IMR-90 (cell line): ENCODE measurements around the gene DMXL2. TPM values are rescaled to one million over a fixed set of nuclear protein-coding genes. Genes with fewer than 3 reads are reported as not detected.

Source experiments
- ATAC-seq: fragments of 200-7000 bp; cut with Tn5 transposase; 2 replicates; pipeline ENCODE4 v1.9.1; 2020; ENCODE audit warnings: low read depth, mild to moderate bottlenecking, moderate library complexity
- BruUV-seq: library from RNA; stranded (reverse); fragments of 400-500 nt; replicated peaks from 2 replicates; lab custom pipeline; 2021; lab: Mats Ljungman, UMichigan
- CTCF ChIA-PET: fragments of 300-600 bp; formaldehyde crosslinking; extraction: SDS; loops from one replicate; lab custom pipeline; 2021; ENCODE audit warnings: antibody characterized with exemption; lab: Yijun Ruan, JAX
- POLR2A ChIA-PET: fragments of 300-600 bp; sonication (Branson Sonifier 250); formaldehyde crosslinking; loops from one replicate; lab custom pipeline; 2022; ENCODE audit warnings: antibody characterized with exemption; ENCODE audit not compliant: unreplicated experiment; lab: Charles Lee
- DNase-seq: peaks from one replicate; pipeline ENCODE4 v3.0.0; 2013
- H2AFZ ChIP-seq: replicated peaks from 2 replicates; pipeline ENCODE3; 2013; ENCODE audit warnings: low read length, mild to moderate bottlenecking; ENCODE audit not compliant: poor library complexity
- H2AK5ac ChIP-seq: 2 replicates; pipeline ENCODE4 v1.6.1; 2013; ENCODE audit warnings: low read depth, low read length, inconsistent platforms
- H2AK9ac ChIP-seq: replicated peaks from 2 replicates; pipeline ENCODE3; 2013; ENCODE audit warnings: mild to moderate bottlenecking, low read depth, low read length, moderate library complexity; ENCODE audit not compliant: poor library complexity
- H2BK120ac ChIP-seq: 2 replicates; pipeline ENCODE4 v1.6.1; 2013; ENCODE audit warnings: low read depth, low read length, inconsistent platforms
- H2BK15ac ChIP-seq: 3 replicates; pipeline ENCODE4 v1.6.1; 2013; ENCODE audit warnings: low read depth, low read length, inconsistent platforms
- H2BK20ac ChIP-seq: 2 replicates; pipeline ENCODE4 v1.6.1; 2013; ENCODE audit warnings: low read depth, mild to moderate bottlenecking, inconsistent platforms, low read length, moderate library complexity
- H2BK5ac ChIP-seq: 2 replicates; pipeline ENCODE4 v1.6.1; 2013; ENCODE audit warnings: mild to moderate bottlenecking, low read depth, low read length, inconsistent platforms; ENCODE audit not compliant: poor library complexity, severe bottlenecking
- H3K14ac ChIP-seq: replicated peaks from 2 replicates; pipeline ENCODE4 v1.6.1; 2013; ENCODE audit warnings: low read depth, low read length, inconsistent platforms
- H3K18ac ChIP-seq: 2 replicates; pipeline ENCODE4 v1.6.1; 2013; ENCODE audit warnings: low read depth, low read length, control low read depth
- H3K23ac ChIP-seq: 2 replicates; pipeline ENCODE4 v1.6.1; 2013; ENCODE audit warnings: low read depth, low read length, inconsistent platforms
- H3K27ac ChIP-seq: 2 replicates; pipeline ENCODE4 v1.5.1; 2013; ENCODE audit warnings: mild to moderate bottlenecking, control low read depth, low read length; ENCODE audit not compliant: insufficient read depth
- H3K27me3 ChIP-seq: 2 replicates; pipeline ENCODE4 v1.6.1; 2013; ENCODE audit warnings: low read length; ENCODE audit not compliant: control insufficient read depth, insufficient read depth
- H3K36me3 ChIP-seq: 2 replicates; pipeline ENCODE4 v1.6.1; 2013; ENCODE audit warnings: low read length, mixed read lengths; ENCODE audit not compliant: control insufficient read depth, insufficient read depth
- H3K4ac ChIP-seq: 2 replicates; pipeline ENCODE4 v1.6.1; 2013; ENCODE audit warnings: low read depth, low read length, inconsistent platforms
- H3K4me1 ChIP-seq: 2 replicates; pipeline ENCODE4 v1.6.1; 2013; ENCODE audit warnings: low read length, mixed read lengths; ENCODE audit not compliant: control insufficient read depth, insufficient read depth
- H3K4me2 ChIP-seq: 2 replicates; pipeline ENCODE4 v1.6.1; 2013; ENCODE audit warnings: low read depth, mild to moderate bottlenecking, control low read depth, low read length, moderate library complexity
- H3K4me3 ChIP-seq: 2 replicates; pipeline ENCODE4 v1.5.1; 2013; ENCODE audit warnings: low read depth, mild to moderate bottlenecking, control low read depth, low read length, moderate library complexity; ENCODE audit not compliant: insufficient read depth
- H3K56ac ChIP-seq: 2 replicates; pipeline ENCODE4 v1.6.1; 2013; ENCODE audit warnings: low read length, inconsistent platforms; ENCODE audit not compliant: insufficient read depth; ENCODE audit errors: extremely low read depth
- H3K79me1 ChIP-seq, 2 experiments: 2 replicates each; pipeline ENCODE4 v1.6.1; 2013; ENCODE audit warnings: low read length in 2 of 2, inconsistent platforms in 1 of 2, low read depth in 1 of 2
- H3K9ac ChIP-seq: 2 replicates; pipeline ENCODE4 v1.6.1; 2013; ENCODE audit warnings: low read depth, low read length, control low read depth
- H3K9me1 ChIP-seq: 2 replicates; pipeline ENCODE4 v1.6.1; 2013; ENCODE audit warnings: low read length, inconsistent platforms; ENCODE audit not compliant: insufficient read depth
- H3K9me3 ChIP-seq: 2 replicates; pipeline ENCODE4 v1.6.1; 2013; ENCODE audit warnings: low read length; ENCODE audit not compliant: control insufficient read depth, insufficient read depth
- H4K20me1 ChIP-seq: 2 replicates; pipeline ENCODE4 v1.6.1; 2013; ENCODE audit warnings: low read length, inconsistent platforms; ENCODE audit not compliant: insufficient read depth
- H4K5ac ChIP-seq: 2 replicates; pipeline ENCODE4 v1.6.1; 2013; ENCODE audit warnings: mild to moderate bottlenecking, low read depth, low read length, control low read depth
- H4K8ac ChIP-seq, 2 experiments: 2 replicates each; pipeline ENCODE4 v1.6.1; 2013; ENCODE audit warnings: low read depth in 2 of 2, low read length in 2 of 2, control low read depth in 1 of 2, inconsistent platforms in 1 of 2
- H4K91ac ChIP-seq: 2 replicates; pipeline ENCODE4 v1.6.1; 2013; ENCODE audit warnings: low read depth, low read length, inconsistent platforms; ENCODE audit not compliant: insufficient read depth
- BHLHE40 ChIP-seq: fragments of 150-350 bp; IDR thresholded peaks from 2 replicates; pipeline ENCODE4 v1.6.1; 2016; ENCODE audit warnings: mild to moderate bottlenecking, low read depth, low read length
- CEBPB ChIP-seq: IDR thresholded peaks from 2 replicates; pipeline ENCODE4 v1.6.1; 2012; ENCODE audit warnings: low read depth, low read length, improper control_type of control experiment
- FOS ChIP-seq: fragments of 150-350 bp; IDR thresholded peaks from 2 replicates; pipeline ENCODE4 v1.6.1; 2016; ENCODE audit warnings: low read depth, low read length
- MAFK ChIP-seq: IDR thresholded peaks from 2 replicates; pipeline ENCODE4 v1.6.1; 2012; ENCODE audit warnings: low read depth, low read length, improper control_type of control experiment
- MAZ ChIP-seq: IDR thresholded peaks from 2 replicates; pipeline ENCODE4 v1.6.1; 2012; ENCODE audit warnings: low read depth, mild to moderate bottlenecking, low read length, improper control_type of control experiment, moderate library complexity, borderline replicate concordance
- MXI1 ChIP-seq: IDR thresholded peaks from 2 replicates; pipeline ENCODE4 v1.6.1; 2012; ENCODE audit warnings: low read depth, mild to moderate bottlenecking, low read length, moderate library complexity, borderline replicate concordance
- NFE2L2 ChIP-seq: fragments of 150-350 bp; IDR thresholded peaks from 2 replicates; pipeline ENCODE4 v1.6.1; 2016; ENCODE audit warnings: low read depth, mild to moderate bottlenecking, low read length
- RFX5 ChIP-seq: IDR thresholded peaks from 2 replicates; pipeline ENCODE4 v1.8.0; 2012; ENCODE audit warnings: low read depth, mild to moderate bottlenecking, low read length, moderate library complexity
- SMC3 ChIP-seq: fragments of 150-350 bp; IDR thresholded peaks from 2 replicates; pipeline ENCODE4 v1.6.1; 2016; ENCODE audit warnings: low read depth, mild to moderate bottlenecking, antibody characterized with exemption, low read length, moderate library complexity
- WGBS, 2 experiments: methylation state at CpG; one replicate each; pipeline versions ENCODE4 v1.1.5 to v1.1.7; 2013; ENCODE audit warnings: missing lambda C conversion rate in 2 of 2; ENCODE audit not compliant: insufficient read length in 1 of 2; ENCODE audit errors: extremely low coverage in 2 of 2; 5-methylcytosine and 5-hydroxymethylcytosine counted together
- dilution Hi-C: fragments of 300-500 bp; cut with HindIII; formaldehyde crosslinking; loops from one replicate; pipeline ENCODE4 v1.14.3; 2018; ENCODE audit warnings: low sequenced_read_pairs; ENCODE audit not compliant: unreplicated experiment
- in situ Hi-C: fragments of 300-500 bp; cut with MboI; formaldehyde crosslinking; loops from 3 replicates; pipeline ENCODE4 v1.14.3; 2019; ENCODE audit warnings: low sequenced_read_pairs, inconsistent platforms, mixed read lengths
- intact Hi-C: fragments of 100-400 bp; cut with micrococcal nuclease; formaldehyde crosslinking; loops from 2 replicates; pipeline ENCODE4 v1.10.0; 2022
- polyA plus RNA-seq, 3 experiments: library from polyadenylated mRNA; depleted of rRNA; stranded (reverse); fragments of >200 nt; gene quantifications; 2 replicates each; pipeline ENCODE4 v1.2.3, GENCODE V29; 2012; ENCODE audit warnings: low replicate concordance in 1 of 3
- total RNA-seq: library from RNA; depleted of rRNA; stranded (reverse); fragments of >200 nt; gene quantifications from 2 replicates; pipeline ENCODE4 v1.2.3, GENCODE V29; 2012
- TF ChIP-seq, protein P1 (sequence below): fragments of 150-350 bp; IDR thresholded peaks from 2 replicates; pipeline ENCODE4 v1.6.1; 2017; ENCODE audit warnings: mild to moderate bottlenecking, antibody characterized with exemption, low read length, low read depth
- TF ChIP-seq, protein P2 (sequence below): fragments of 150-350 bp; IDR thresholded peaks from 2 replicates; pipeline ENCODE4 v1.6.1; 2016; ENCODE audit warnings: low read depth, mild to moderate bottlenecking, low read length, moderate library complexity, borderline replicate concordance
- TF ChIP-seq, protein P3 (sequence below): conservative IDR thresholded peaks from 2 replicates; pipeline ENCODE4 v1.5.1; 2012; ENCODE audit warnings: mild to moderate bottlenecking, low read depth, low read length, improper control_type of control experiment

Gene DMXL2
- total and polyA plus RNA-seq, 2 of the 4 experiments (the other 2 are of a cell fraction) = 9.7 to 21.9 TPM

DNA sequence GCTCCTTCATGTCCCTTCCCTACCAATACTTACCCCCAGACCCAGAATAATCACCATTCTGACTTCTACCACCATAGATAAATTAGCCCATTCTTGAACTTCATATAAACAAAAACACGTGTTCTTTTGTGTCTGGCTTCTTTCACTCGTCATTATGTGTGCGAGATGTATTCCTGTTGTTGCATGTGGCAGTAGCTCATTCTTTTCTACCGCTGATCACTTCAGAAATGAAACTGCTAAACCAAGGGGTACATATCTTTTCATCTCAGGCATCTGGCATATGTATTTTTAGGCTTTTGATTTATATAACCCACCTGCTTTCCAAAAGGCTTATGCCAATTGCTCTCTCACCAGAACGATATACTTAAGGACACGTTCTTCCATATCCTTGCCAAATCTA lies 44.9 kb upstream of the DMXL2 start:
- DNase-seq = no peak
- ATAC-seq = no peak
- no peak overlapping the region for H3K4me3 ChIP-seq
- no CpG with 5 or more reads among the region's 6 CpGs for WGBS, 2 experiments
- H4K5ac ChIP-seq = no peak overlapping the region
- H2BK5ac ChIP-seq = no peak overlapping the region
- POLR2A ChIA-PET = no interaction called here
- H2AK5ac ChIP-seq = no peak overlapping the region
- H3K56ac ChIP-seq = no peak overlapping the region
- H4K8ac ChIP-seq = no peak overlapping the region
- H3K9ac ChIP-seq = no peak overlapping the region
- H3K23ac ChIP-seq = no peak overlapping the region
- H3K27ac ChIP-seq = no peak overlapping the region
- TF ChIP-seq, protein P1, sequence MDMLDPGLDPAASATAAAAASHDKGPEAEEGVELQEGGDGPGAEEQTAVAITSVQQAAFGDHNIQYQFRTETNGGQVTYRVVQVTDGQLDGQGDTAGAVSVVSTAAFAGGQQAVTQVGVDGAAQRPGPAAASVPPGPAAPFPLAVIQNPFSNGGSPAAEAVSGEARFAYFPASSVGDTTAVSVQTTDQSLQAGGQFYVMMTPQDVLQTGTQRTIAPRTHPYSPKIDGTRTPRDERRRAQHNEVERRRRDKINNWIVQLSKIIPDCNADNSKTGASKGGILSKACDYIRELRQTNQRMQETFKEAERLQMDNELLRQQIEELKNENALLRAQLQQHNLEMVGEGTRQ = no peak
- TF ChIP-seq NFE2L2 = no peak
- TF ChIP-seq, protein P2, sequence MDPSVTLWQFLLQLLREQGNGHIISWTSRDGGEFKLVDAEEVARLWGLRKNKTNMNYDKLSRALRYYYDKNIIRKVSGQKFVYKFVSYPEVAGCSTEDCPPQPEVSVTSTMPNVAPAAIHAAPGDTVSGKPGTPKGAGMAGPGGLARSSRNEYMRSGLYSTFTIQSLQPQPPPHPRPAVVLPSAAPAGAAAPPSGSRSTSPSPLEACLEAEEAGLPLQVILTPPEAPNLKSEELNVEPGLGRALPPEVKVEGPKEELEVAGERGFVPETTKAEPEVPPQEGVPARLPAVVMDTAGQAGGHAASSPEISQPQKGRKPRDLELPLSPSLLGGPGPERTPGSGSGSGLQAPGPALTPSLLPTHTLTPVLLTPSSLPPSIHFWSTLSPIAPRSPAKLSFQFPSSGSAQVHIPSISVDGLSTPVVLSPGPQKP = no peak
- TF ChIP-seq MAFK = no peak
- no peak for TF ChIP-seq BHLHE40
- TF ChIP-seq CEBPB = no peak
- TF ChIP-seq MXI1 = no peak
- no peak for TF ChIP-seq MAZ
- no peak for TF ChIP-seq RFX5
- TF ChIP-seq, protein P3, sequence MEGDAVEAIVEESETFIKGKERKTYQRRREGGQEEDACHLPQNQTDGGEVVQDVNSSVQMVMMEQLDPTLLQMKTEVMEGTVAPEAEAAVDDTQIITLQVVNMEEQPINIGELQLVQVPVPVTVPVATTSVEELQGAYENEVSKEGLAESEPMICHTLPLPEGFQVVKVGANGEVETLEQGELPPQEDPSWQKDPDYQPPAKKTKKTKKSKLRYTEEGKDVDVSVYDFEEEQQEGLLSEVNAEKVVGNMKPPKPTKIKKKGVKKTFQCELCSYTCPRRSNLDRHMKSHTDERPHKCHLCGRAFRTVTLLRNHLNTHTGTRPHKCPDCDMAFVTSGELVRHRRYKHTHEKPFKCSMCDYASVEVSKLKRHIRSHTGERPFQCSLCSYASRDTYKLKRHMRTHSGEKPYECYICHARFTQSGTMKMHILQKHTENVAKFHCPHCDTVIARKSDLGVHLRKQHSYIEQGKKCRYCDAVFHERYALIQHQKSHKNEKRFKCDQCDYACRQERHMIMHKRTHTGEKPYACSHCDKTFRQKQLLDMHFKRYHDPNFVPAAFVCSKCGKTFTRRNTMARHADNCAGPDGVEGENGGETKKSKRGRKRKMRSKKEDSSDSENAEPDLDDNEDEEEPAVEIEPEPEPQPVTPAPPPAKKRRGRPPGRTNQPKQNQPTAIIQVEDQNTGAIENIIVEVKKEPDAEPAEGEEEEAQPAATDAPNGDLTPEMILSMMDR = no peak
- TF ChIP-seq SMC3 = no peak
- TF ChIP-seq FOS = no peak
- H3K9me3 ChIP-seq = no peaks in the 10 kb centered on the region
- no peak overlapping the region for H3K18ac ChIP-seq
- intact Hi-C loops (no loop called here), dilution Hi-C loops (no loop called here), in situ Hi-C loops (no loop called here)
- H2AFZ ChIP-seq = no peak overlapping the region
- no TSS peak for BruUV-seq
- H2BK120ac ChIP-seq = no peak overlapping the region
- no peak overlapping the region for H4K91ac ChIP-seq
- H4K20me1 ChIP-seq = no peaks in the 10 kb centered on the region
- H3K27me3 ChIP-seq = peaks cover 16% of the 10 kb centered on the region
- no peaks in the 10 kb centered on the region for H3K4me1 ChIP-seq
- no peaks in the 10 kb centered on the region for H3K9me1 ChIP-seq
- no peak overlapping the region for H2BK15ac ChIP-seq
- no peaks in the 10 kb centered on the region for H3K79me1 ChIP-seq
- no peaks in the 10 kb centered on the region for H3K36me3 ChIP-seq
- H3K4ac ChIP-seq = no peak overlapping the region
- CTCF ChIA-PET = no interaction called here
- no peak overlapping the region for H3K14ac ChIP-seq
- no peak overlapping the region for H2BK20ac ChIP-seq
- H3K4me2 ChIP-seq = no peak overlapping the region
- no peak overlapping the region for H2AK9ac ChIP-seq
